HL-60/S4 treated with retinoic acid at 250 ng/mL for 4 days and 3 days (cell line): ENCODE data around the gene CLEC4M.
"Not testable (repeated sequence)": the region's sequence is repeated elsewhere in the genome, so short reads cannot be mapped to it uniquely, and the experiment has no call there.

ENCODE experiments used
- in situ Hi-C: fragments of 300-500 bp; cut with MboI; formaldehyde crosslinking; loops from 2 replicates; pipeline ENCODE4 v1.7.0; 2022; ENCODE audit warnings: low sequenced_read_pairs

The CLEC4M gene

GRCh38 chr19:7740682-7741054 lies 22.4 kb upstream of the CLEC4M start:
- in situ Hi-C loops, result no loop called here

- in situ Hi-C loops, result no loop called here
These were observed 20.5 kb upstream of the CLEC4M start for GRCh38 chr19:7742575-7742974.

- in situ Hi-C loops, result no loop called here
These were observed 20.1 kb upstream of the CLEC4M start for GRCh38 chr19:7742991-7743390.

- in situ Hi-C loops, result no loop called here
These were observed 19.6 kb upstream of the CLEC4M start for GRCh38 chr19:7743425-7743841.

- in situ Hi-C loops, result no loop called here
These were observed 18.8 kb upstream of the CLEC4M start for GRCh38 chr19:7744199-7744786.

- in situ Hi-C loops, result no loop called here
These were observed 18.0 kb upstream of the CLEC4M start for GRCh38 chr19:7744871-7745650.

- in situ Hi-C loops, result not testable (repeated sequence)
These were observed 16.7 kb upstream of the CLEC4M start for GRCh38 chr19:7746306-7746705.

- in situ Hi-C loops, result no loop called here
These were observed 15.8 kb upstream of the CLEC4M start, which contains the start of gene CD209 for GRCh38 chr19:7746903-7747884. Gene CD209, minus strand, starts transcription at chr19:7747534. Its CDS starts 23 bp downstream, at chr19:7747511.

- in situ Hi-C loops, result no loop called here
These were observed 14.9 kb upstream of the CLEC4M start for GRCh38 chr19:7748171-7748570.

- in situ Hi-C loops, result no loop called here
These were observed 14.3 kb upstream of the CLEC4M start for GRCh38 chr19:7748756-7749155.

- in situ Hi-C loops, result no loop called here
These were observed 11.8 kb upstream of the CLEC4M start for GRCh38 chr19:7751157-7751783.

- in situ Hi-C loops, result no loop called here
These were observed 6.8 kb upstream of the CLEC4M start for GRCh38 chr19:7756258-7756657.

GRCh38 chr19:7757358-7757757 lies 5.7 kb upstream of the CLEC4M start:
- in situ Hi-C loops, result no loop called here

- in situ Hi-C loops, result no loop called here
These were observed 3.9 kb upstream of the CLEC4M start for GRCh38 chr19:7759156-7759555.

GRCh38 chr19:7763696-7764095 lies 653 bp downstream of the CLEC4M start:
- in situ Hi-C loops, result no loop called here

GRCh38 chr19:7764157-7764556 lies 1.1 kb downstream of the CLEC4M start:
- in situ Hi-C loops, result not testable (repeated sequence)

GRCh38 chr19:7765043-7765442 lies 2.0 kb downstream of the CLEC4M start:
- in situ Hi-C loops, result not testable (repeated sequence)

- in situ Hi-C loops, result no loop called here
These were observed 3.5 kb downstream of the CLEC4M start for GRCh38 chr19:7766535-7766934.

GRCh38 chr19:7767487-7767886 lies 4.4 kb downstream of the CLEC4M start:
- in situ Hi-C loops, result no loop called here

- in situ Hi-C loops, result no loop called here
These were observed 6.1 kb downstream of the CLEC4M start for GRCh38 chr19:7769171-7769570.

- in situ Hi-C loops, result no loop called here
These were observed 8.0 kb downstream of the CLEC4M start for GRCh38 chr19:7771072-7771471.
